ENCODE data around the gene IL1R1. TPM values are rescaled to one million over a fixed set of nuclear protein-coding genes. Genes with fewer than 3 reads are reported as not detected.

IL1R1 gene
- 109 and 193 TPM in 2 replicates for total RNA-seq

GRCh38 chr2:102141970-102142828 lies at the start of gene IL1R1:
Gene IL1R1, plus strand, starts transcription at chr2:102142746. Its CDS starts 14,979 bp downstream, at chr2:102157725.

GRCh38 chr2:102186791-102187495 lies 44.4 kb downstream of the IL1R1 start, which contains the start of gene IL1RL2:
Gene IL1RL2, plus strand, starts transcription at chr2:102187023. Its CDS starts 845 bp downstream, at chr2:102187868.

Other genes with a start within 250 kb of the IL1R1 start
- gene IL1R2, start 150.8 kb upstream of the IL1R1 start, total RNA-seq, result 1.1 and 1.7 TPM in 2 replicates
- 0.85 and 1.5 TPM in 2 replicates for gene IL1RL2, start 44.3 kb downstream of the IL1R1 start, total RNA-seq
- gene IL1RL1, start 168.8 kb downstream of the IL1R1 start, total RNA-seq, result 0.14 and 0.18 TPM in 2 replicates
- 0.85 and 1.5 TPM in 2 replicates for gene IL18R1, start 213.1 kb downstream of the IL1R1 start, total RNA-seq

Data from smooth muscle cell of bladder (primary cell).